ENCODE results near the gene CTIF.

DNA sequence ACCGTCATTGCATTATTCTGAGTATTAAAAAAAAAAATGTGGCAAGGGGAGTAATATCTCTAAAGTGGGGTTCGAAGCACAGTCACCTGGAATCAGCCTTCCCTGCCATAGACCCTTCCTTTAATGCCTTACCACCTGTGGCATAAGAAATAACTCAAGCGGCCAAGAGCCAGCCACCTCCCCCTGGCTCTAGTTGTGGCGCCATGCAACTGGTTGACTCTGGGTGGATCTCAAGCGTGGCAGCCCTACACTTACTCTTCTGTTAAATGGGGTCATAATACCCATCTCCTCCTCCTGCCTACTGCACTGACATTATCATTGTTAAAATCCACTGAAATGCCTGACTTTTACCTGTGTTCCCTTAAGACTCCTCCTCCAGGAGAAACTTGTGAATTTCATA, 236.1 kb downstream of the CTIF start:
- TF ChIP-seq, protein P1, sequence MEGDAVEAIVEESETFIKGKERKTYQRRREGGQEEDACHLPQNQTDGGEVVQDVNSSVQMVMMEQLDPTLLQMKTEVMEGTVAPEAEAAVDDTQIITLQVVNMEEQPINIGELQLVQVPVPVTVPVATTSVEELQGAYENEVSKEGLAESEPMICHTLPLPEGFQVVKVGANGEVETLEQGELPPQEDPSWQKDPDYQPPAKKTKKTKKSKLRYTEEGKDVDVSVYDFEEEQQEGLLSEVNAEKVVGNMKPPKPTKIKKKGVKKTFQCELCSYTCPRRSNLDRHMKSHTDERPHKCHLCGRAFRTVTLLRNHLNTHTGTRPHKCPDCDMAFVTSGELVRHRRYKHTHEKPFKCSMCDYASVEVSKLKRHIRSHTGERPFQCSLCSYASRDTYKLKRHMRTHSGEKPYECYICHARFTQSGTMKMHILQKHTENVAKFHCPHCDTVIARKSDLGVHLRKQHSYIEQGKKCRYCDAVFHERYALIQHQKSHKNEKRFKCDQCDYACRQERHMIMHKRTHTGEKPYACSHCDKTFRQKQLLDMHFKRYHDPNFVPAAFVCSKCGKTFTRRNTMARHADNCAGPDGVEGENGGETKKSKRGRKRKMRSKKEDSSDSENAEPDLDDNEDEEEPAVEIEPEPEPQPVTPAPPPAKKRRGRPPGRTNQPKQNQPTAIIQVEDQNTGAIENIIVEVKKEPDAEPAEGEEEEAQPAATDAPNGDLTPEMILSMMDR (conservative IDR thresholded peaks at IDR 0.05; ENCODE audit: low read depth in 2 of 2), result no peak
- TF ChIP-seq, protein P2, sequence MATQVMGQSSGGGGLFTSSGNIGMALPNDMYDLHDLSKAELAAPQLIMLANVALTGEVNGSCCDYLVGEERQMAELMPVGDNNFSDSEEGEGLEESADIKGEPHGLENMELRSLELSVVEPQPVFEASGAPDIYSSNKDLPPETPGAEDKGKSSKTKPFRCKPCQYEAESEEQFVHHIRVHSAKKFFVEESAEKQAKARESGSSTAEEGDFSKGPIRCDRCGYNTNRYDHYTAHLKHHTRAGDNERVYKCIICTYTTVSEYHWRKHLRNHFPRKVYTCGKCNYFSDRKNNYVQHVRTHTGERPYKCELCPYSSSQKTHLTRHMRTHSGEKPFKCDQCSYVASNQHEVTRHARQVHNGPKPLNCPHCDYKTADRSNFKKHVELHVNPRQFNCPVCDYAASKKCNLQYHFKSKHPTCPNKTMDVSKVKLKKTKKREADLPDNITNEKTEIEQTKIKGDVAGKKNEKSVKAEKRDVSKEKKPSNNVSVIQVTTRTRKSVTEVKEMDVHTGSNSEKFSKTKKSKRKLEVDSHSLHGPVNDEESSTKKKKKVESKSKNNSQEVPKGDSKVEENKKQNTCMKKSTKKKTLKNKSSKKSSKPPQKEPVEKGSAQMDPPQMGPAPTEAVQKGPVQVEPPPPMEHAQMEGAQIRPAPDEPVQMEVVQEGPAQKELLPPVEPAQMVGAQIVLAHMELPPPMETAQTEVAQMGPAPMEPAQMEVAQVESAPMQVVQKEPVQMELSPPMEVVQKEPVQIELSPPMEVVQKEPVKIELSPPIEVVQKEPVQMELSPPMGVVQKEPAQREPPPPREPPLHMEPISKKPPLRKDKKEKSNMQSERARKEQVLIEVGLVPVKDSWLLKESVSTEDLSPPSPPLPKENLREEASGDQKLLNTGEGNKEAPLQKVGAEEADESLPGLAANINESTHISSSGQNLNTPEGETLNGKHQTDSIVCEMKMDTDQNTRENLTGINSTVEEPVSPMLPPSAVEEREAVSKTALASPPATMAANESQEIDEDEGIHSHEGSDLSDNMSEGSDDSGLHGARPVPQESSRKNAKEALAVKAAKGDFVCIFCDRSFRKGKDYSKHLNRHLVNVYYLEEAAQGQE (IDR thresholded peaks at IDR 0.05; ENCODE audit: unreplicated experiment), result no peak
- no peak for TF ChIP-seq ZNF331 (CRISPR knock-in tag; IDR thresholded peaks at IDR 0.05; ENCODE audit: low read depth)
